Tibial nerve (tissue), 4 donors: ENCODE data around the gene MAGI1. TPM values are rescaled to one million over a fixed set of nuclear protein-coding genes. Genes with fewer than 3 reads are reported as not detected.

ENCODE experiments used
- DNase-seq, 2 donors: peaks; one replicate each; pipeline ENCODE4 v3.0.0-alpha.2; 2019; ENCODE audit warnings: low spot score in 2 of 2
- H3K27ac ChIP-seq, 4 donors: fragments of 200-600 bp; sonication (generic) in 3 of 4; one replicate each; pipeline ENCODE4 v1.5.1; 2017 to 2019; ENCODE audit warnings: mild to moderate bottlenecking in 1 of 4
- H3K27me3 ChIP-seq, 2 donors: fragments of 200-600 bp; sonication (generic) in 1 of 2; one replicate each; pipeline versions ENCODE4 v1.5.1 to v1.6.0; 2017 to 2019
- H3K36me3 ChIP-seq, 3 donors: fragments of 200-600 bp; sonication (generic); one replicate each; pipeline ENCODE4 v1.5.1; 2018 to 2019
- H3K4me1 ChIP-seq, 4 donors: fragments of 200-600 bp; sonication (generic) in 3 of 4; one replicate each; pipeline ENCODE4 v1.5.1; 2017 to 2019
- H3K4me3 ChIP-seq, 4 donors: fragments of 200-600 bp; sonication (generic) in 3 of 4; one replicate each; pipeline ENCODE4 v1.5.1; 2017 to 2019; ENCODE audit warnings: mild to moderate bottlenecking in 1 of 4, moderate library complexity in 1 of 4
- H3K9me3 ChIP-seq, 4 donors: fragments of 200-600 bp; sonication (generic) in 3 of 4; one replicate each; pipeline ENCODE4 v1.5.1; 2017 to 2019
- CTCF ChIP-seq, 5 experiments: fragments of 200-600 bp in 3 of 5; fragments of 450-650 bp in 2 of 5; sonication (generic) in 3 of 5; IDR thresholded peaks; one replicate each; pipeline ENCODE4 v1.5.1; 2016 to 2019; ENCODE audit warnings: antibody characterized with exemption in 5 of 5, mild to moderate bottlenecking in 3 of 5, moderate library complexity in 2 of 5
- EP300 ChIP-seq, 2 donors: sonication (generic); formaldehyde crosslinking; IDR thresholded peaks; one replicate each; pipeline ENCODE4 v1.6.1; 2017; ENCODE audit warnings: antibody characterized with exemption in 2 of 2, mild to moderate bottlenecking in 1 of 2
- POLR2A ChIP-seq, 2 donors: fragments of 450-650 bp; IDR thresholded peaks; one replicate each; pipeline ENCODE4 v1.6.1; 2017; ENCODE audit warnings: antibody characterized with exemption in 2 of 2, mild to moderate bottlenecking in 2 of 2, moderate library complexity in 2 of 2
- WGBS, 2 donors: methylation state at CpG; one replicate each; pipeline ENCODE4 v1.1.5; 2018; 5-methylcytosine and 5-hydroxymethylcytosine counted together
- total RNA-seq, 4 donors: library from RNA; depleted of rRNA; stranded (reverse); fragments of >200 nt; gene quantifications; one replicate each; pipeline ENCODE4 v1.1.0, GENCODE V29; 2016

The MAGI1 gene
- total RNA-seq, 4 donors from 2014 or later, result 30.6 to 52.8 (median 36.1) TPM

- Histone ChIP-seq H3K36me3 (no peaks in the 10 kb centered on the region), H3K27me3 (no peaks in the 10 kb centered on the region), H3K4me3 (no peak overlapping the region), H3K9me3 (no peaks in the 10 kb centered on the region), H3K27ac (no peak overlapping the region), H3K4me1 (peaks cover 0 to 9% (median 0%) of the 10 kb centered on the region in 4 donors)
- TF ChIP-seq CTCF (IDR thresholded peaks at IDR 0.05) (no peak), POLR2A (IDR thresholded peaks at IDR 0.05) (no peak), EP300 (IDR thresholded peaks at IDR 0.05) (no peak)
- WGBS, 2 donors, result 77 to 88% methylated on average over 1 of the region's 1 CpG
- no peak for DNase-seq
Observed at GRCh38 chr3:65583188-65583587, 455.5 kb downstream of the MAGI1 start.

- Histone ChIP-seq H3K27me3 (no peaks in the 10 kb centered on the region), H3K9me3 (no peaks in the 10 kb centered on the region), H3K4me3 (no peak overlapping the region), H3K4me1 (peaks cover 0 to 18% (median 0%) of the 10 kb centered on the region in 4 donors), H3K36me3 (no peaks in the 10 kb centered on the region), H3K27ac (no peak overlapping the region)
- whole genome bisulfite sequencing, 2 donors, result 94% methylated on average over 7 of the region's 7 CpGs
- DNase-seq, result no peak
- TF ChIP-seq EP300 (IDR thresholded peaks at IDR 0.05), result no peak
- TF ChIP-seq POLR2A (IDR thresholded peaks at IDR 0.05), result no peak
Observed at GRCh38 chr3:65582012-65582717, 456.6 kb downstream of the MAGI1 start.

- DNase-seq, result no peak
- 90 to 92% methylated on average over 2 of the region's 2 CpGs for WGBS, 2 donors
- no peak overlapping the region for H3K4me3 ChIP-seq
- peaks cover 0 to 24% (median 0%) of the 10 kb centered on the region in 4 donors for H3K4me1 ChIP-seq
- H3K9me3 ChIP-seq, result no peaks in the 10 kb centered on the region
- H3K27ac ChIP-seq, result no peak overlapping the region
- H3K36me3 ChIP-seq, result no peaks in the 10 kb centered on the region
- TF ChIP-seq POLR2A (IDR thresholded peaks at IDR 0.05) (no peak), EP300 (IDR thresholded peaks at IDR 0.05) (no peak), CTCF (IDR thresholded peaks at IDR 0.05) (no peak)
- no peaks in the 10 kb centered on the region for H3K27me3 ChIP-seq
Observed at GRCh38 chr3:65581313-65581712, 457.4 kb downstream of the MAGI1 start.

- H3K27ac ChIP-seq, result peak overlapping the region in 2 of 4 donors; percentile 59 to 77
- TF ChIP-seq CTCF (IDR thresholded peaks at IDR 0.05), result no peak
- no peak for TF ChIP-seq POLR2A (IDR thresholded peaks at IDR 0.05)
- H3K9me3 ChIP-seq, result peaks cover 0 to 6% (median 0%) of the 10 kb centered on the region in 4 donors
- no peak overlapping the region for H3K4me3 ChIP-seq
- no peaks in the 10 kb centered on the region for H3K27me3 ChIP-seq
- H3K36me3 ChIP-seq, result no peaks in the 10 kb centered on the region
- peaks cover 0 to 22% (median 0%) of the 10 kb centered on the region in 4 donors for H3K4me1 ChIP-seq
- 80 to 88% methylated on average over 5 of the region's 5 CpGs for WGBS, 2 donors
- no peak for DNase-seq
Observed at GRCh38 chr3:65578861-65579260, 459.9 kb downstream of the MAGI1 start.

- H3K4me3 ChIP-seq, result peak overlapping the region in 1 of 4 donors; percentile 8
- H3K36me3 ChIP-seq, result no peaks in the 10 kb centered on the region
- H3K27ac ChIP-seq, result peak overlapping the region; percentile 14 to 77 (median 37)
- DNase-seq, result no peak
- H3K9me3 ChIP-seq, result peaks cover 0 to 13% (median 0%) of the 10 kb centered on the region in 4 donors
- 39 to 42% methylated on average over 8 of the region's 8 CpGs for WGBS, 2 donors
- peaks cover 0 to 17% (median 0%) of the 10 kb centered on the region in 4 donors for H3K4me1 ChIP-seq
- no peaks in the 10 kb centered on the region for H3K27me3 ChIP-seq
- TF ChIP-seq POLR2A (IDR thresholded peaks at IDR 0.05) (no peak), EP300 (IDR thresholded peaks at IDR 0.05) (no peak), CTCF (IDR thresholded peaks at IDR 0.05) (no peak)
Observed at GRCh38 chr3:65577843-65578430, 460.8 kb downstream of the MAGI1 start.
